Measurements from ENCODE around the gene LAMB1.

The LAMB1 gene

GRCh38 chr7:108044345-108044744, 41.4 kb upstream of the LAMB1 start:
- TF ChIP-seq CTCF (IDR thresholded peaks at IDR 0.05; ENCODE audit: insufficient read depth, low read length) (no peak), POLR2AphosphoS5 (IDR thresholded peaks at IDR 0.05; ENCODE audit: low read depth) (no peak)
- Histone ChIP-seq H3K4me3 (replicated peaks; ENCODE audit: insufficient read depth, low read length) (no peak overlapping the region), H3K27ac (replicated peaks) (no peak overlapping the region), H3K27me3 (ENCODE audit: insufficient read depth, poor library complexity, severe bottlenecking) (peaks cover 5% of the 10 kb centered on the region)
- no peak for DNase-seq (ENCODE audit: low read depth in 1 of 2, low spot score in 1 of 2)

- TF ChIP-seq GABPA (IDR thresholded peaks at IDR 0.05; ENCODE audit: low read depth) (no peak), POLR2AphosphoS5 (IDR thresholded peaks at IDR 0.05; ENCODE audit: low read depth) (no peak), CTCF (IDR thresholded peaks at IDR 0.05; ENCODE audit: insufficient read depth, low read length) (no peak), SPI1 (IDR thresholded peaks at IDR 0.05; ENCODE audit: borderline replicate concordance, low read depth) (no peak), REST (IDR thresholded peaks at IDR 0.05; ENCODE audit: insufficient replicate concordance, low read depth) (no peak)
- no peak for DNase-seq (ENCODE audit: low read depth in 1 of 2, low spot score in 1 of 2)
- H3K4me3 ChIP-seq (replicated peaks; ENCODE audit: insufficient read depth, low read length) = no peak overlapping the region
- peaks cover 5% of the 10 kb centered on the region for H3K27me3 ChIP-seq (ENCODE audit: insufficient read depth, poor library complexity, severe bottlenecking)
- no peak overlapping the region for H3K27ac ChIP-seq (replicated peaks)
These were observed 36.0 kb upstream of the LAMB1 start for GRCh38 chr7:108038986-108039385.

- no peak for TF ChIP-seq CTCF (IDR thresholded peaks at IDR 0.05; ENCODE audit: insufficient read depth, low read length)
- no peak for TF ChIP-seq REST (IDR thresholded peaks at IDR 0.05; ENCODE audit: insufficient replicate concordance, low read depth)
- Histone ChIP-seq H3K27ac (replicated peaks) (no peak overlapping the region), H3K4me3 (replicated peaks; ENCODE audit: insufficient read depth, low read length) (no peak overlapping the region), H3K27me3 (ENCODE audit: insufficient read depth, poor library complexity, severe bottlenecking) (peaks cover 5% of the 10 kb centered on the region)
- DNase-seq (ENCODE audit: low read depth in 1 of 2, low spot score in 1 of 2) = no peak
These were observed 34.8 kb upstream of the LAMB1 start for GRCh38 chr7:108037741-108038140.

- DNase-seq (ENCODE audit: low read depth in 1 of 2, low spot score in 1 of 2) = no peak
- TF ChIP-seq CTCF (IDR thresholded peaks at IDR 0.05; ENCODE audit: insufficient read depth, low read length) (no peak), POLR2AphosphoS5 (IDR thresholded peaks at IDR 0.05; ENCODE audit: low read depth) (no peak)
- Histone ChIP-seq H3K27ac (replicated peaks) (no peak overlapping the region), H3K4me3 (replicated peaks; ENCODE audit: insufficient read depth, low read length) (no peak overlapping the region), H3K27me3 (ENCODE audit: insufficient read depth, poor library complexity, severe bottlenecking) (peaks cover 5% of the 10 kb centered on the region)
These were observed 34.2 kb upstream of the LAMB1 start for GRCh38 chr7:108037140-108037539.

Measured in HL-60 (cell line).